Measurements from ENCODE around the gene CBX7.

The CBX7 gene

DNA sequence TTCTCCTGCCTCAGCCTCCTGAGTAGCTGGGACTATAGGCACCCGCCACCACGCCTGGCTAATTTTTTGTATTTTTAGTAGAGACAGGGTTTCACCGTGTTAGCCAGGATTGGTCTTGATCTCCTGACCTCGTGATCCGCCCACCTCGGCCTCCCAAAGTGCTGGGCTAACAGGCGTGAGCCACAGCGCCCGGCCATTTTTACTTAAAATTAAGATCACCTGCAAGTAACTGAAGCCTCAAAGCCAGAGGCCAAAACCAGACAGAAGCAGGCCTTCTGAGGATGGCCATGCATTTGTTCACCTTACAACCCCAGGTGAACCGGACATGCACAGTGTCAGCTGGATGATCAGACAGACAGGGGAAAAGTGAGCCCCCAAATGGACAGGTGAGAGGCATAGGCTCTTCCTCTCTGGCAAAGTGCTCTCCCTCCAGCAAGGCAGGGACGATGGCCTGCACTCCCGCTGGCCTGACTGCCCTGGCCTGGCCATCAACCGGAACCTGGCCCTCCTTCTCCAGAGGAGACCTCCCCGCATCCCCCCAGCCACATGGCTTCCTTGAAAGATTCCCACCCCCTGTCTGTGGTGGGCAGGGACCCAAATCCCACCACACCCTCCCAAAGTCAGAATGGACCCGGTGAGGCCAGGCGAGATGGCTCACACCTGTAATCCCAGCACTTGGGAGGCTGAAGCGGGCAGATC, 29.6 kb downstream of the CBX7 start:
- no peak for DNase-seq

- no peak for DNase-seq
These were observed 31.5 kb downstream of the CBX7 start for GRCh38 chr22:39120983-39121382.

DNA sequence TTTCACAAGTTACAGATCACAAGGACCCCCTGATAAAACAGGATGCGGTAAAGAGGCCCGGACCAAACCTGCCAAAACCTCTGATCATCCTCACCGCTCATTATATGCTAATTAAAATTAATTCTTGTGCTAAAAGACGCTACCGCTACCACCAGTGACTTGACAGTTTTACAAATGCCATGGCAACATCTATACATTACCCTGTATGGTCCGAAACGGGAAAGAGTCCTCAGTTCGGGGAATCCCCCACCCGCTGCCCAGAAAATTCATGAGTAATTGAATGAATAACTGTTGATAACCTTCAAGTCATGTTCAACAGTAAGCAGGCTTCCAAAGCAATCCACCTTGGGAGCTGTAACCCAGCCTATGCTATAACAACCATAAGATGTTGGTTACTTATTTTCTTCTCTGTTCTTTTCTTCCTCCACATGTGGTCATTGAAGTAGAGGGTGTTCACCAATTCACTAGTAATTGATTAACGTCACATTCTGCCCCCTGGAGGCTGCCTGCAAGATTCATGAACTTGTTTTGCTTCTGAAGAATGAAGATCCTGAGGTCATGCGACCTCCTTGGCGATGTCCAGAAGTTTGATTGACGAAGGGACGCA, 34.8 kb downstream of the CBX7 start:
- peak; percentile 57 for DNase-seq

GRCh38 chr22:39115977-39116621, 36.4 kb downstream of the CBX7 start:
- no peak for DNase-seq

GRCh38 chr22:39115570-39115969, 36.9 kb downstream of the CBX7 start:
- DNase-seq = no peak

DNA sequence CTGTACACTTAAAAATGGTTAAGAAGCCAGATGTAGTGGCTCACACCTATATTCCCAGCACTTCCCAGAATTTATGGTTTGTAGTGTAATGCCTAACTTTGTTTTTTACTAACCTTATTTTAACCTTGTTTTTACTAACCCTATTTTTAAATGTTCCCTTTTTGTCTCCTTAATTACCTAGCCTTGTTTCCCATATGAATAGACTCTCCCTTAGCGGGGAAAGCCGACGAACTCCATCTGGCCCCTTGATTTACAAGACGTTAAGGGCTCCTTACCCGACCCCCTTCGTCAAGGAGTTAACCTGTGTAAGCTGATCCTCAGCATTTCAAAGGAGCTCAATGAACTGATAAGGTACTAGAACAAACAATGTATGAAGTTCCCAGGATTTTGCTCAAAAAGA, 38.4 kb downstream of the CBX7 start:
- no peak for DNase-seq

DNA sequence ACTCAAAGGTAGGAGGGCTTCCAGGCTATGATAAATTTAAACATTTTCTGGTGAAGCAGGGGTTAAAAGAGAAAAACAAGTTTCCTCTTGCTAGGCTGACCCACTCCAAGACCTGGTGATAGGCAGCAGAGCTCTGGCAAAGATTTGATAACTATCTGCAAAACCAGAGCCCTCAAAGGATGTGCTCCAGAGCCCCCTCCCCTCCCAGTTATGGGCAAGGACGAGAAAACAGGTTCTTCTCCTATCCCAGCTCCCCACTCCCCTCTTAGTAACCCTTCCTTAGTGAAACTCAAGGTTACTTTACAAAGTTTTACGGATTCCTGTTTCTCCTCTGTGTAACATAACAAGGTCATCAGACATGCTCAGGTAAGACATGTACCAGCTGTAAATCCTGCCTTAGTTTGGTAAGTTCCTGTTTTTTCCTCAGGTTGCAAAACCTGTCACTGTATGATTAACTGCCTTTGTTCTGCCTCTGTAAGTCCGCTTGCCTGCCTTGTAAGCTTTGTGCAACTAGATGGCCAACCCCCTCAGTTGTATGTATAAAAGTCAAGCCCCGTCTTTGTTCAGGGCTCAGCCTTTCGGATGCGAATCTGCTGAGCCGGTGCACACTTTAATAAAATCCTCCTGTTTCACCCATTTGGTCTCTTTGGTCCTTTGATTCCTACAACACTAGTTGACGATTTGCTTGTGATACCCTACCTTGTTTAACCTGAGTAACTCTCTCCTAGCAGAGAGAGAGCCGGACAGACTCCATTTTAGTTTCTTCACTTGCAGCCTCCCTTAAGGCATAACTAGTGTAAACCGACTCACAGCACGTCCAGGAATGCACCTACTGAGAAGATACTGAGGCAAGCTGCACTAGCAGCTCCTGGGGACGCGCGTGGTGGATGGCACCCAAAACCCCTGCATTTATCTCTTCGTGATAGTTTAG, 41.6 kb downstream of the CBX7 start:
- no peak for DNase-seq

DNA sequence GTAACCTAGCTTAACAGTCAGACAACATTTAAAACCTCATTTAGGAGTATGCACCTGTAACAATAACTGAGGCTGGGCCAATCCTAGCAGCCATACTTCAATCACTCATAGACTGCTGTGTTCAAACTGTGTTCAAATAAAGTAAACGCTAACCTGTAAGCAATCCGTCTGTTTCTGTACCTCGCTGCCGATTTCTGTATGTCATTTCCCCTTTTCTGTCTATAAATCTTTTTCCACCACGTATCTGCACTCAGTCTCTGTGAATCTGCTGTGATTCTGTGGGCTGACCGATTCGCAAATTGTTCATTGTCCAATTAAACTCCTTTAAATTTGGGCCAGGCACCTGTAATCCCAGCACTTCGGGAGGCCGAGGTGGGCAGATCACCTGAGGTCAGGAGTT, 43.1 kb downstream of the CBX7 start:
- no peak for DNase-seq

DNA sequence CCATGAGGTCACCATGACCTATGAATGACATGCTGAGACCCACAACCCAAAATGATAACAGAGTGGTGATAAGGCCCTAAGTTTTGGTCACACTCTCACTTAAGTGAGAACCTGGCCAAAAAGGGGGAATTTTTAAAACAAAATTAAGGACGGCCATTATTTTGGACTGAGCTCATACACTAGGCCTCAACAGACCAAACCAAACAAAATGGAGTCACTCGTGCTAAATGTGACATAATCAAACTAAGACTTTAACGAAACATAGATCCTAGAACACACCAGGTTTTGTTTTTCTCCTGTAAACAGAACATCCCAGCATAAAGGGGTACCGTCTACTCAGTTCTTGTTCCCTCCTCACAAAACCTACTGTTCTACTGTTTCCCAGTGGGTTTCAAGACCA, 44.0 kb downstream of the CBX7 start:
- no peak for DNase-seq

DNA sequence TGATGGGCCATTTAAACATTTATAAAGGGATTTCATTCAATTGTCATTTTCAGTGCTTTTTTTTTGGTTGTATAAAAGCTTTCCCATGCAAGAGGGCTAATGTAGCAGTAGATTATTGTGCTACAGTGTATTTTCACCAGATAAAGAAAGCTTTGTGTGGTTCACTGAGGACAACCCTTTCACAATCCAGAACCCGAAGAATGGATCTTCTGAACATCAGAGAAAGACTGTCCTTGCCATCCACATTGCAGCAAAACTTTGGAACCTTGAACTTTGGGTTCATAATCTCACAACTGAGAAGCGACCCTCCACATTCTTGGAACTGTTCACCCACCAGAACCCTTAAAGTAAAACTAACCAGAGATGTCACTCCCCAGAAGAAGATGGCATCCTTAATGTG, 46.2 kb downstream of the CBX7 start:
- DNase-seq = no peak

DNA sequence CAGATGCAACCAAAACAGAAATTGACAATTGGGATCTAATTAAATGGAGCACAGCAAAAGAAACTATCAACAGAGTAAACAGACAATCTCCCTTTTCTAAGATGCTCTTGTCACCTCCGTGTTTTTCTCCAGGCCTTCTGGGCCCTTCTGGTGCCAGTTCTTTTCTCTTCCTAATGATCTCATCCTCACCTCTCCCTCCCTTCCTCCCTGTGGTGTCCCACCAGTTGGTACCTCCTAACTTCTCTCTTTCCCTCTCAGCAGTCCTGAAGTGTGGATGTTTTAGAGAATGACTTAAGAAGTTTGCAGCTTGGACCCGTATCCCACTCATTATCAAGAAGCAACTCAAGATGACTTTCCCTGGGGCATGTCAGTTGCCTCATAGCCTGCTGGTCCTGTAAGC, 49.0 kb downstream of the CBX7 start:
- DNase-seq = no peak

DNA sequence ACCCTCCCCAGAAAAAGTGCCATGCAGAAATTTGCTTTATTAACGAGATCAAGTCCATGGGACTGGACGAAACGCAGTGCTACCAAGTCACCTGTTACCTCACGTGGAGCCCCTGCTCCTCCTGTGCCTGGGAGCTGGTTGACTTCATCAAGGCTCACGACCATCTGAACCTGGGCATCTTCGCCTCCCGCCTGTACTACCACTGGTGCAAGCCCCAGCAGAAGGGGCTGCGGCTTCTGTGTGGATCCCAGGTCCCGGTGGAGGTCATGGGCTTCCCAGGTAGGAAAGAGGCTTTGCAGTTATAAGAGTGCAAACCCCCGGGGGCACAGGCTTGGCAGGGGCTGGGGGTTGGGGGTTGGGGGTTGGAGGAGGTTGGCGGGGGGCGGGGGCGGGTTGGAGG, 51.3 kb downstream of the CBX7 start:
- no peak for DNase-seq

- no peak for DNase-seq
These were observed 53.9 kb downstream of the CBX7 start for GRCh38 chr22:39098576-39098975.

GRCh38 chr22:39098026-39098425, 54.5 kb downstream of the CBX7 start:
- DNase-seq = no peak

DNA sequence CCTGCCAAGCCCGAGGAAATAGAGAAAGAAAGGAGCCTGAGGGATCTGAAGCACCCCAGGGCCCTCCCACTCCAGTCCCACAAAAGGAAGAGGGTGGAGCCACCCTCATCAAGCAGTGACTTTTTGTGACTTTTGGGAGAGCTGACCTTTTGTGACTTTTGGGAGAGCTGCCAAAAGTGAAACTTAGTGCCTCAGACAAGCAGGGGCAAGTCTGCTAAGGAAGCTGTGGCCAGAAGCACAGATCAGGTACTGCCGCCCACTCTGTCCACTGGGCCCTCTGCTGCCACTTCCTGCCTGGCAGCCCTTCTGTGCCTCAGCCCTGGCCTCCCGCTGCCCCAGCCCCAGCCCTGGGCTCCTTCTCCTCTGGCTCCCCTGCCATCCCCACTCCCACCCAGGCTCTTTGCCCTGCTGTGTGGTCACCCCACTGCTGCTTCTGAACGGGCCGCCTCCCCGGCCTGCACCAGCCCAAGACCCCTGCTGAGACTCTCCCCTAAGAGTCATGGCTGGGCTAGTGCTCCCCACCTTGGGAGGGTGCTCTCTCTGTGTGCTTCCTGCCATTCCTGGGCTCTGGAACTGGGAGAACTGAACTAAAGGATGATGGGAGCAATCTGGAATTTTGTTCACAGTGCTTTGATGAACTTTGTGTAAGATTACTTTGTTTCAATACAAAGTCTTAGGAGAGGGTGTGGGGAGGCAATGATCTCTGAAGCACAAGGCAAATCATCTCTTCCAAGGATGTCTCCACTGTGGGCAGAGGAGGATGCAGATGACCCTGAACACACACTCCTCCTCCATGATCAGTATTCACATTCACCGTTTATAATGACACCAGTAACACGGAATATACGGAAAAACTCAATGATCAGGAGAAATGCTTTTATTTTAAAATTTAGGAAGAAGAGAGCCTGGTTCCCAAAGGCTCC, 55.1 kb downstream of the CBX7 start, which contains the start of gene APOBEC3H:
Gene APOBEC3H (plus strand): TSS at position 147 of the 923 bp plus-strand sequence. CDS start 3,035 bp downstream, outside the sequence.
- DNase-seq = no peak

GRCh38 chr22:39095971-39096370, 56.5 kb downstream of the CBX7 start:
- DNase-seq = no peak

GRCh38 chr22:39094717-39095389, 57.6 kb downstream of the CBX7 start:
- DNase-seq = no peak

GRCh38 chr22:39092111-39092862, 60.2 kb downstream of the CBX7 start:
- DNase-seq = no peak

GRCh38 chr22:39091126-39092081, 61.1 kb downstream of the CBX7 start:
- DNase-seq = peak; percentile 35

All from T-helper 9 cell (primary cell).